ENCODE results near the gene FBXO11.

FBXO11 gene

GRCh38 chr2:47849368-47849767, 56.9 kb downstream of the FBXO11 start:
- no peak for DNase-seq

DNA sequence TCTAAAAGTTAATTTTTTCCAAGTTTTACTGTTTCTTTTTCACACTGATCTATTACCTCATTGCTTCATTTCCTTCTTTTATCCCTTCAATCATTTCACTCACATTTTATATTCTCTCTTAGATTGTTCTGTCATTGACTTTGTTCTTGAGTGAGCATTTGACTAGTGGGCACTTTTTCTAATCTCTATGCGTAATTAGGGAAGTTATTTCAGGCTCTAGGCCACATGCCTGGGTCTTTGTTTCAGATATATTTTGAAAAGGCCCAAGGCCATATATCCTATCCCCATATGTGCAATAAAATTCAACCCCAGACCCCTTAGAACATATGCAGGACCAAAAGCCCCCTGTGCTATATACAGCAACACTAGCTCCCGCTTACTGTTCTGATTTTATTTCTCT, 62.1 kb downstream of the FBXO11 start:
- DNase-seq: no peak

DNA sequence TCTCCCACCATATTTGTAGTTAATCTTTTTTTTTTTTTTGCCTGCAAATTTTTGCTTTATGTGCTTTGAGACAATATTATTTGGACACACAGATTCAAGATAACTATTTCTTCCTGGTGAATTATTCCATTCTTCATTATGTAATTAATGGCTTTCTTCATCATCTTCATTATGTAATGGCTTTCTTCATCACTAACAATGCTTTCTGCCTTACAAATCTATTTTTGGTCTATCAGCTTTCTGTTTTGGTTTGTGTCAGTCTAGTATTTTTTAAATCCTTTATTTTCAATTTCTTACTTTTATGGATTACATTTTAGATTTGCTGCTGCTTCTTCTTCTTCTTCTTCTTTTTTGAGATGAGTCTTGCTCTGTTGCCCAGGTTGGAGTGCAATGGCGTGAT, 62.9 kb downstream of the FBXO11 start:
- no peak for DNase-seq

- no peak for DNase-seq
These were observed 63.5 kb downstream of the FBXO11 start for GRCh38 chr2:47842846-47843245.

GRCh38 chr2:47838686-47839085, 67.6 kb downstream of the FBXO11 start:
- no peak for DNase-seq

DNA sequence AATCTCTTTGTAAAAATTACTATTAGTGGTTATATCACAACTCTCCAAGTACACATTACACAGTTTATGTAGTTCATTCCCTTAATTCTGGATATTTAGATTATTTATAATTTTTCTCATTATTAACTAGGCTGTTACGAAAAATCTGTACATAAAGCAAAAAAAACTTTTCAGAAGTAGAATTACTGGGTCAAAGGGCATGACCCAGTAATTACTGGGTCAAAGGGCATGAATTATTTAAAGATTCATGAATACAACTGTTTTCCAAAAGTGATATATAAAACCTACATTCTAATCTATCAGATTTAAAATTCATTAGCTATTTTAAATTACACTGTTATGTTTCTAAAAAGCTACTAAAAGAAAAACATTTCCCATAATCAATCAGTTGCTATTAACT, 68.0 kb downstream of the FBXO11 start:
- no peak for DNase-seq

DNA sequence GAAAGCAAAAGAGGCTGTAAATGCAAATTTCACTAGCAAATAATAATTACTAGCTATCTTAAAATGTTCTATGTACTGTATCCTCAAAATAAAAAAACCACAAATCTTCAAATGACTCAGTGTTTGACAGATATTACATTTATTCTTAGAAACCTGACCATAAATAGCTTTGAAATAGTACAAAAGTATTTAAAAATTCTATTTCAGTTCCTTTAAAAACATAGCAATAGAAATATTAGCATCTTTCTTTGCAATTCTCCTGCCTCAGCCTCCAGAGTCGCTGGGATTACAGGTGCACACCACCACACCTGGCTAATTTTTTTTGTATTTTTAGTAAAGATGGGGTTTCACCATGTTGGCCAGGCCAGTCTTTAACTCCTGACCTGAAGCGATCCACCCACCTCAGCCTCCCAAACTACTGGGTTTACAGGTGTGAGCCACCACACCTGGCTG, 72.8 kb downstream of the FBXO11 start:
- DNase-seq: no peak

DNA sequence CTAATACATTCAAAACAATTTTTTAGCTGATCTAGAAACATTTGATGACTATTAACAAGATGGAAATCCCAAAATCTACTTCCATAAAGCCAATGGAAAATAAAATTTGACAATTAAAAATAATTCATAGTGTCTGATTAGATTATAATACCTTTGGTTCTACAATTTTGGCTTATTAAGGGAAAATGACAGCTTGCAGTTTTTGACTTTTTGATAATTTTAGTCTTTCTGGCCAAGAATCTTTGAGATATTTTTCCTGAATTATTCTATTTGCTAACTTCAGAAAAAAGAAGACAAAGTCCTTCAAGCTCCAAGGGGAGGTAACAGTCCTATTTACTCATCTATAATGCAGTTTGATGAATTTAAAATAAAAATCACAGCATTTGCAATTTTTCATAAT, 83.8 kb downstream of the FBXO11 start:
- no peak for DNase-seq

- no peak for DNase-seq
These were observed 86.5 kb downstream of the FBXO11 start for GRCh38 chr2:47819834-47820233.

DNA sequence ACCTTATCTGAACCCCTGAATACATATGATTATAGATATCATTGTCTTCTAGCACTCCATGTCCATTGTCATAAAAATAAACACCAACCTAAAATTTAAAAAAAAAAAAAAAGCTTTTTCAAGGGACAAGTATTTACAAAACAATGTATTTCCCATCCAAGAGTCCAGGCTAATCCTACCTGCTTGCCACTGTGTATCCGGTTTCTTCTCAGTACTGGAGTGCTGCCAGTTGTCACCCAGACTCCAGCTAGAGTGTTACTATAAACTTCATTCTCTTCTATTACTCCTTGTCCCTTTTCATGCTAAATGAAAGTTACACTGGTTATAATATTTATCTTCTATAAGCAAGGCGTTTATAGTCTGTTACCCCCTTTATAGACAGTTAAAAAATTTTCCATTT, 87.5 kb downstream of the FBXO11 start:
- no peak for DNase-seq

- DNase-seq: no peak
These were observed 90.5 kb downstream of the FBXO11 start for GRCh38 chr2:47815764-47816163.

DNA sequence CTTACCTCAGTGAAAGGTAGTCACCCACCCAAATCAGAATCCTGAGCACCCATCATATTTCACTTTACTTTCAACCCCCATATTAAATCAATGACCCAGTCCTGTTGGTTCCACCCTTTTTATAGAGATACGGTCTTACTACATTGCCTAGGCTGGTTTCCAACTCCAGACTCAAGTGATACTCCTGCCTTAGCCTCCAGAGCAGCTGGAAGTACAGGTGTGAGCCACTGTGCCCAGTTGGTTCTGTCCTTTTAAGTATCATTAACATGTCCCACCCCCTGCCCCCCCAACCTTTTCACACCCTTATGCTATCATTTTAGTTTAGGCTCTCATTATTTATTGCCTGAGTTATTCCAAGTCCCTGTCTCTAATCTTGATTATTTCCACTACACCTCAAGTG, 94.6 kb downstream of the FBXO11 start:
- no peak for DNase-seq

DNA sequence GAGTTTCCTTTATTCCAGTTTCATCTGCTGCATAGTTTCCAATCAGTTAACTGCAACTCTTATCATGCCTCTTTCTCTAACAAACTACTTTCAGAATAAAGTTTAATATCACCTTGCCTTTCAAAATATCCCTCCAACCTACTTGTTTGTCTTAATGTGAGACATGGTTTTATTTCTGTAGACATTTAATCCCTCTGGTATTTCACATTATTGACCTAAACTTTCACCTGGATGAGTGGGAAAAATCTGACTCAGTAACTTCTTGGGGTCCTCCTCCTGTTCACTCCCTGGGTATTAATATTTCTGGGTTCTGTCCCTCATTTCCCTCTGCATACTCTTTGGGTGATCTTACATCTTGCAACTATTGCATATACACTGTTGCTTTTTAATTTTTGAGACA, 95.4 kb downstream of the FBXO11 start:
- DNase-seq: no peak

GRCh38 chr2:47809903-47810302, 96.4 kb downstream of the FBXO11 start:
- DNase-seq: no peak

DNA sequence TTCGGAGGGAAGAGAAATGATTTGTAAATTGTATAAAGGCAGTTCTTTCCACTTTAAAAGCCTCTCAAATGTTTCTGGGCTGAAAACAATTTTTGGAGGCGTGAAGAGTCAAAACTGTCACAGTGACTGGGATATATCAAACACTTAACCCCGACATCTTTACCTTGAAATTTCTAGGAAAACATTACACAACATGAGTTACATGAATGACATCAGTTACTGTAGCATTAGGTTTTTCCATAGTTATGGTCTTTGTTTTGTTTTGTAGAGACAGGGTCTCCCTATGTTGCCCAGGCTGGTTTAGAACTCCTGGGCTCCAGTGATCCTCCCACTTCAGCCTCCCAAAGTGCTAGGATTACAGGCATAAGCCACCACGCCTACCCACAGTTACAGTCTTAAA, 97.7 kb downstream of the FBXO11 start:
- no peak for DNase-seq

DNA sequence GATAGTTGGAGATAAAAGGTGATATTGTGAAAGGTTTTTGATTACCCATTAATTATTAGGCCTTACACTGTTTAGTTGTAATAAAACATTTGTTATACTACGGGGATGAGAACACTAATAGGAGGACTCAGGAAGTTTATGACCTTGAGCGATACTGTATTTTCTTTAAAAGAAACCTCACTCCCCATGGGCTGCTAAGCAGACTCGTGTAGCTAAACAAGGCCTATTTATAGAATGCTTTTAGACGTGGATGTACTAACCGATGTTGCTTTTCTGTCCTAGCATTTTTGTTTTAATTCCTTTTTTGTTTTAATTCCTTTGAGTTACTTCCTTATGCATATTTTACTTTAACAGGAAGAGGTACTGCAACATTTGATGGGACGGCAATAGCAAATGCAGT, 100.4 kb downstream of the FBXO11 start:
- DNase-seq: no peak

DNA sequence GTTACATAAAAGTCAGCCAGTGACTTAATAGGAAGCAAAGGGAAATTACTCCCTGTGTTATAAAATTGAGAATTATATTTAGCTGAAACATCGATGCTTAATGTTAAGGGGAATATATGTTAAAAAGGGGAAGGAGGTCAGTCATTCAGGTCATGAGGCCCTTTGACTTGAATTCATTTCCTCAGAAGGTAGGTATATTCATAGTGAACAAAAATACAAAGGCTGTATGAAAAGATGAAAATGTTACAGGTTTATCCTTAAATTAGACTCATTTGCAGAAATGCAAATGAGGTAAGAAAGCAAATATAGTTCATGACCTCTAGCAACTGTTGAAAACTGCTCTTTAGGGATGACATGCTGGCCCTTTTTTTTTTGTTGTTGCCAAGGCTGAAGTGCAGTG, 102.5 kb downstream of the FBXO11 start:
- no peak for DNase-seq

DNA sequence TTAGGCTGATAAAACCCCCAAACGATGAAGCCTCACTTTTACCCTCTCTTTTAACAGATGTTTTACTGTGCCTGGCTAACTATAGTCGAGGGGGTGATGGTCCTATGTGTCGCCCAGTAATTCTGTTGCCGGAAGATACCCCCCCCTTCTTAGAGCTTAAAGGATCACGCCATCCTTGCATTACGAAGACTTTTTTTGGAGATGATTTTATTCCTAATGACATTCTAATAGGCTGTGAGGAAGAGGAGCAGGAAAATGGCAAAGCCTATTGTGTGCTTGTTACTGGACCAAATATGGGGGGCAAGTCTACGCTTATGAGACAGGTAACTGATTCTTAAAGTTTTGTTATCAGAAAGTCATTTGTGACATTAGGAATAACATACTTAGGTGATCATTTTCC, 102.9 kb downstream of the FBXO11 start:
- no peak for DNase-seq

- DNase-seq: no peak
These were observed 105.2 kb downstream of the FBXO11 start for GRCh38 chr2:47801118-47801517.

DNA sequence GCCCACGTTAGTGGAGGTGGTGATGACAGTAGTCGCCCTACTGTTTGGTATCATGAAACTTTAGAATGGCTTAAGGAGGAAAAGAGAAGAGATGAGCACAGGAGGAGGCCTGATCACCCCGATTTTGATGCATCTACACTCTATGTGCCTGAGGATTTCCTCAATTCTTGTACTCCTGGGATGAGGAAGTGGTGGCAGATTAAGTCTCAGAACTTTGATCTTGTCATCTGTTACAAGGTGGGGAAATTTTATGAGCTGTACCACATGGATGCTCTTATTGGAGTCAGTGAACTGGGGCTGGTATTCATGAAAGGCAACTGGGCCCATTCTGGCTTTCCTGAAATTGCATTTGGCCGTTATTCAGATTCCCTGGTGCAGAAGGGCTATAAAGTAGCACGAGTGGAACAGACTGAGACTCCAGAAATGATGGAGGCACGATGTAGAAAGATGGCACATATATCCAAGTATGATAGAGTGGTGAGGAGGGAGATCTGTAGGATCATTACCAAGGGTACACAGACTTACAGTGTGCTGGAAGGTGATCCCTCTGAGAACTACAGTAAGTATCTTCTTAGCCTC, 107.2 kb downstream of the FBXO11 start:
- no peak for DNase-seq

- no peak for DNase-seq
These were observed 107.7 kb downstream of the FBXO11 start for GRCh38 chr2:47798631-47799030.

DNA sequence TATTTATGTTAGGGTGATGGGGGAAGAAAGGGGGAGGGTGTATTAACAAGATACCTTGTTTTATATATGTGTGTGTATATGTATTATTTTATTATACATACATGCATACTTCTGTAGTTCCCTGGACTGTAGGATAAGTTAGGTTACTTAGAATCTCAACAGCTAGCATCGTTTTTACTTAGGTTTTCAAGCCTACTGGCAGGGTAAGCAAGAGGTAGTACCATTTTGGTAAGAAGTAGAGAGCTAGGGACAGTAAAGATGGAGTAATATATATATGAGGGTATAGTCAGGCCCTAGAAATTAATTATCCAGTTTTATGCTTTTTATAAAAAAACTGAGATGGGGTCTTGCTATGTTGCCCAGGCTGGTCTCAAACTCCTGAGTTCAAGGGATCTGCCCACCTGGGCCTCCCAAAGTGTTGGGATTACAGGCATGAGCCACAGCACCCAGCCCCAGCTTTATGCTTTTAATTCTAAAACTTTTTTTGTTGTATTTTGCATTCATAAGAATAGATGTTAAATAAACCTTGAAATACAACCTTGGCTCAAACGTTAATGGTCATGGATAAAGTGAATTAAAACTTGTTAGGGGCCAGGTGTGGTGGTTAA, 110.1 kb downstream of the FBXO11 start:
- DNase-seq: no peak

GRCh38 chr2:47785986-47786385, 120.3 kb downstream of the FBXO11 start:
- DNase-seq: no peak

- DNase-seq: no peak
These were observed 121.9 kb downstream of the FBXO11 start for GRCh38 chr2:47784352-47784851.
